DND-41 (cell line): ENCODE data around the gene SNTG2.

Experiments used
- ATAC-seq: fragments of 200-7000 bp; cut with Tn5 transposase; 3 replicates; pipeline ENCODE4 v1.9.1; 2021; ENCODE audit warnings: low read depth; ENCODE audit not compliant: insufficient read depth
- DNase-seq: peaks from one replicate; pipeline ENCODE4 v3.0.0-alpha.2; 2020
- H2AFZ ChIP-seq: 2 replicates; pipeline ENCODE4 v1.6.0; 2012; ENCODE audit warnings: low read depth, low read length
- H3K27ac ChIP-seq: 2 replicates; pipeline ENCODE4 v1.5.1; 2012; ENCODE audit warnings: low read length, inconsistent platforms
- H3K27me3 ChIP-seq: fragments of 200-600 bp; sonication (generic); 2 replicates; pipeline ENCODE4 v1.6.0; 2012; ENCODE audit warnings: low read length, mild to moderate bottlenecking, inconsistent platforms; ENCODE audit not compliant: insufficient read depth, poor library complexity
- H3K36me3 ChIP-seq: 2 replicates; pipeline ENCODE4 v1.5.1; 2012; ENCODE audit warnings: low read length, inconsistent platforms; ENCODE audit not compliant: insufficient read depth
- H3K4me1 ChIP-seq: 2 replicates; pipeline ENCODE4 v1.5.1; 2012; ENCODE audit warnings: mild to moderate bottlenecking, low read length; ENCODE audit not compliant: insufficient read depth
- H3K4me2 ChIP-seq: 2 replicates; pipeline ENCODE4 v1.6.0; 2012; ENCODE audit warnings: mild to moderate bottlenecking, moderate library complexity, low read length, inconsistent platforms; ENCODE audit not compliant: insufficient read depth
- H3K4me3 ChIP-seq, 2 experiments: fragments of 200-600 bp in 1 of 2; shearing (Covaris generic) in 1 of 2; 2 replicates each; pipeline ENCODE4 v1.5.1; 2012 to 2016; ENCODE audit warnings: inconsistent platforms in 2 of 2, low read length in 2 of 2, mild to moderate bottlenecking in 2 of 2, low read depth in 1 of 2, moderate library complexity in 1 of 2
- H3K79me2 ChIP-seq: 2 replicates; pipeline ENCODE4 v1.6.0; 2012; ENCODE audit warnings: low read length, inconsistent platforms; ENCODE audit not compliant: insufficient read depth
- H3K9ac ChIP-seq: 2 replicates; pipeline ENCODE4 v1.6.0; 2012; ENCODE audit warnings: low read depth, mild to moderate bottlenecking, inconsistent platforms, low read length, moderate library complexity
- H3K9me3 ChIP-seq: 2 replicates; pipeline ENCODE4 v1.5.1; 2012; ENCODE audit warnings: low read length, moderate library complexity, mild to moderate bottlenecking, inconsistent platforms; ENCODE audit not compliant: insufficient read depth, severe bottlenecking
- H4K20me1 ChIP-seq: 2 replicates; pipeline ENCODE4 v1.6.0; 2012; ENCODE audit warnings: low read length; ENCODE audit not compliant: insufficient read depth
- CTCF ChIP-seq: IDR thresholded peaks from 2 replicates; pipeline ENCODE4 v1.5.1; 2012; ENCODE audit warnings: borderline replicate concordance, low read length, moderate library complexity, mild to moderate bottlenecking; ENCODE audit not compliant: poor library complexity, severe bottlenecking; ENCODE audit errors: extremely low read depth
- EZH2 ChIP-seq: IDR thresholded peaks from 3 replicates; pipeline ENCODE4 v1.6.1; 2012; ENCODE audit warnings: borderline replicate concordance, low read depth, mild to moderate bottlenecking, moderate library complexity, low read length, inconsistent platforms; ENCODE audit not compliant: severe bottlenecking

SNTG2 gene

DNA sequence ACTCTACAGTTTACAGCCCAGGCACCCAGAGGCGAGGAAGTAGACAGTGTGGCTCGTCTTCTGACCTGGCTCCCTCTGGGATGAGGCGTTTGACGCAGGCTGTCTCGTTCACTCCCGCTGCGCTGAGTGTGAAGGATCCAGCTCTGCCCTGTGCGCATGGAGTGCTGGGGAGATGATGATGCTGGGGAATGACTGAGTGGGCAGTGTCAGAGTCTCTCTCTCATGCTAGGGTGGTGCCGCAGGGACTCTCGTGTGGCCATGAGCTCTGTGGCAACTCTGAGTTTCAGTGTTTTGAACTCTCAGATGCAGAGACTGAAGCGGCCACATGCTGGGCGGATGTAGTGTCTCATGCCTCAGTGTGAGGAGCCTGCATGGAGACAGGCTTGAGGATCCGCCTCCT lies 344.3 kb downstream of the SNTG2 start:
- H3K27ac ChIP-seq: no peak overlapping the region
- DNase-seq (no peak), ATAC-seq (no peak)
- no peaks in the 10 kb centered on the region for H3K4me1 ChIP-seq
- no peaks in the 10 kb centered on the region for H3K36me3 ChIP-seq
- H4K20me1 ChIP-seq: no peaks in the 10 kb centered on the region
- no peaks in the 10 kb centered on the region for H3K27me3 ChIP-seq
- H3K79me2 ChIP-seq: no peaks in the 10 kb centered on the region
- H2AFZ ChIP-seq: no peak overlapping the region
- H3K4me3 ChIP-seq: no peak overlapping the region
- H3K9me3 ChIP-seq: no peaks in the 10 kb centered on the region
- TF ChIP-seq CTCF (no peak), EZH2 (no peak)
- no peak overlapping the region for H3K9ac ChIP-seq
- H3K4me2 ChIP-seq: no peak overlapping the region

DNA sequence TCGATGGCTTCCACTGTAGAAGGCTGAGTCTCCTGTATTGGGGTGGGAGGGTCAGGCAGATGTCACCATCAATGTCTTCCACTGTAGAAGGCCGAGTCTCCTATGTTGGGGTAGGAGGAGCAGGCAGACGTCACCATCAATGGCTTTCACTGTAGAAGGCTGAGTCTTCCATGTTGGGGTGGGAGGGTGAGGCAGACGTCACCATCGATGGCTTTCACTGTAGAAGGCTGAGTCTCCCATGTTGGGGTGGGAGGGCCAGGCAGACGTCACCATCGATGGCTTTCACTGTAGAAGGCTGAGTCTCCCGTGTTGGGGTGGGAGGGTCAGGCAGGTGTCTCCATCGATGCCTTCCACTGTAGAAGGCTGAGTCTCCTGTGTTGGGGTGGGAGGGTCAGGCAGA lies 345.1 kb downstream of the SNTG2 start:
- no peak overlapping the region for H3K27ac ChIP-seq
- H3K9me3 ChIP-seq: no peaks in the 10 kb centered on the region
- H2AFZ ChIP-seq: no peak overlapping the region
- 0 out of 2 replicates have a peak, but pooled peaks cover under 1% of the 10 kb centered on the region for H3K4me1 ChIP-seq
- ATAC-seq (no peak), DNase-seq (no peak)
- TF ChIP-seq CTCF: no peak
- no peak for TF ChIP-seq EZH2
- no peaks in the 10 kb centered on the region for H3K79me2 ChIP-seq
- H3K4me3 ChIP-seq: no peak overlapping the region
- no peaks in the 10 kb centered on the region for H3K36me3 ChIP-seq
- H3K4me2 ChIP-seq: no peak overlapping the region
- H3K27me3 ChIP-seq: no peaks in the 10 kb centered on the region
- H3K9ac ChIP-seq: no peak overlapping the region
- H4K20me1 ChIP-seq: no peaks in the 10 kb centered on the region

GRCh38 chr2:1297372-1298159 lies 346.9 kb downstream of the SNTG2 start:
- H3K9me3 ChIP-seq: no peaks in the 10 kb centered on the region
- ATAC-seq: no peak
- TF ChIP-seq CTCF: no peak
- no peak for TF ChIP-seq EZH2
- no peak for DNase-seq
- no peak overlapping the region for H3K27ac ChIP-seq
- H3K4me3 ChIP-seq: no peak overlapping the region
- H3K9ac ChIP-seq: no peak overlapping the region
- H4K20me1 ChIP-seq: no peaks in the 10 kb centered on the region
- no peaks in the 10 kb centered on the region for H3K79me2 ChIP-seq
- no peak overlapping the region for H3K4me2 ChIP-seq
- H3K36me3 ChIP-seq: no peaks in the 10 kb centered on the region
- H3K4me1 ChIP-seq: peaks cover 19% of the 10 kb centered on the region
- H3K27me3 ChIP-seq: no peaks in the 10 kb centered on the region
- no peak overlapping the region for H2AFZ ChIP-seq

DNA sequence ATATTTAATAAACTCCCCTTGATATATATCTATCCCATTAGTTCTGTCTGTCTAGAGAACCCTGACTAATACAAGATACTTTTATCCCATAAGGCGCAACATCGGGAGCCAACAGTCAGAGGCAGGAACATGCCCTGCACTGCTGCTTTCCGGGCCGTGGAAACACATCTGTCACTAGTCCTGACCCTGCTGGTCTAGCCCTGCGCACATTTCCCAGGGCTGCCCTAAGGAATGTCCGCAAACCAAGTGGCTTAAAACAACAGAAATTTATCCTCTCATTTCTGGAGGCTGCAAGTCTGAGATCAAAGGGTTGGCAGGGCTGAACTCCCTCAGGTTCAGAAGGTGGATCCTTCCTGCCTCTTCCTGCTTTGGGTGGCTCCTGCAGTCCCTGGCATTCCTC lies 348.4 kb downstream of the SNTG2 start:
- no peak overlapping the region for H3K4me2 ChIP-seq
- H3K27ac ChIP-seq: no peak overlapping the region
- no peak overlapping the region for H2AFZ ChIP-seq
- TF ChIP-seq CTCF (no peak), EZH2 (no peak)
- no peaks in the 10 kb centered on the region for H4K20me1 ChIP-seq
- H3K9me3 ChIP-seq: no peaks in the 10 kb centered on the region
- no peak overlapping the region for H3K9ac ChIP-seq
- no peaks in the 10 kb centered on the region for H3K36me3 ChIP-seq
- no peak for ATAC-seq
- no peaks in the 10 kb centered on the region for H3K27me3 ChIP-seq
- H3K4me1 ChIP-seq: peaks cover 33% of the 10 kb centered on the region
- DNase-seq: no peak
- no peak overlapping the region for H3K4me3 ChIP-seq
- no peaks in the 10 kb centered on the region for H3K79me2 ChIP-seq
